H1 (cell line): Measurements from ENCODE around the gene KRT77. TPM values are rescaled to one million over a fixed set of nuclear protein-coding genes. Genes with fewer than 3 reads are reported as not detected.

Experiments used
- CTCF ChIA-PET: fragments of 300-600 bp; sonication (Branson Sonifier 250); formaldehyde crosslinking; loops from one replicate; lab custom pipeline; 2021; ENCODE audit not compliant: partially characterized antibody; lab: Charles Lee
- POLR2A ChIA-PET: fragments of 300-600 bp; sonication (Branson Sonifier 250); formaldehyde crosslinking; loops from one replicate; lab custom pipeline; 2021; ENCODE audit warnings: inconsistent platforms; ENCODE audit not compliant: partially characterized antibody; lab: Charles Lee
- DNase-seq, 2 experiments: peaks; one replicate each; pipeline versions ENCODE4 v3.0.0 to v3.0.0-alpha.2; 2010 to 2022; ENCODE audit warnings: low spot score in 2 of 2, low read depth in 1 of 2, mixed read lengths in 1 of 2
- FAIRE-seq: peaks from 2 replicates; lab custom pipeline; 2011; peaks lifted over from hg19 to GRCh38; lab: Jason Lieb, UNC
- H2AFZ ChIP-seq: 2 replicates; pipeline ENCODE4 v1.8.1; 2012; ENCODE audit warnings: low read length, inconsistent platforms
- H2AK5ac ChIP-seq: 2 replicates; pipeline ENCODE4 v1.6.1; 2013; ENCODE audit warnings: low read depth, low read length
- H2BK120ac ChIP-seq: replicated peaks from 2 replicates; pipeline ENCODE3; 2013; ENCODE audit warnings: low read depth, low read length, inconsistent platforms
- H2BK12ac ChIP-seq: 2 replicates; pipeline ENCODE4 v1.6.1; 2013; ENCODE audit warnings: low read depth, low read length
- H2BK15ac ChIP-seq: 2 replicates; pipeline ENCODE4 v1.6.1; 2013; ENCODE audit warnings: low read length
- H2BK20ac ChIP-seq: 2 replicates; pipeline ENCODE4 v1.6.1; 2013; ENCODE audit warnings: low read length
- H2BK5ac ChIP-seq: 2 replicates; pipeline ENCODE4 v1.6.1; 2013; ENCODE audit warnings: low read depth, low read length
- H3K14ac ChIP-seq: 2 replicates; pipeline ENCODE4 v1.6.1; 2013; ENCODE audit warnings: inconsistent platforms; ENCODE audit not compliant: insufficient read length
- H3K18ac ChIP-seq: 2 replicates; pipeline ENCODE4 v1.6.1; 2013; ENCODE audit warnings: low read length; ENCODE audit errors: extremely low read depth
- H3K23ac ChIP-seq: 2 replicates; pipeline ENCODE4 v1.6.1; 2013; ENCODE audit warnings: inconsistent platforms; ENCODE audit not compliant: insufficient read length
- H3K23me2 ChIP-seq: 2 replicates; pipeline ENCODE4 v1.6.1; 2013; ENCODE audit warnings: low read depth, low read length
- H3K27ac ChIP-seq: 2 replicates; pipeline ENCODE4 v1.6.1; 2011; ENCODE audit warnings: low read depth, low read length, inconsistent platforms
- H3K27me3 ChIP-seq, 4 experiments: replicated peaks in 1 of 4; 1 replicate in 1 of 4; 2 replicates in 3 of 4; pipeline versions ENCODE4 v1.6.1 to v1.8.1; 2011 to 2013; ENCODE audit warnings: low read length in 3 of 4, mild to moderate bottlenecking in 3 of 4, inconsistent platforms in 2 of 4, mixed read lengths in 2 of 4, moderate library complexity in 1 of 4; ENCODE audit not compliant: control insufficient read depth in 3 of 4, insufficient read depth in 3 of 4; ENCODE audit errors: extremely low read depth in 1 of 4
- H3K36me3 ChIP-seq, 4 experiments: 2 replicates each; pipeline versions ENCODE4 v1.6.1 to v1.8.1; 2011 to 2013; ENCODE audit warnings: mild to moderate bottlenecking in 4 of 4, low read length in 3 of 4, moderate library complexity in 2 of 4, control low read depth in 1 of 4, inconsistent platforms in 1 of 4; ENCODE audit not compliant: insufficient read depth in 4 of 4, control insufficient read depth in 2 of 4
- H3K4ac ChIP-seq: replicated peaks from 2 replicates; pipeline ENCODE3; 2013; ENCODE audit warnings: low read length, low read depth, mixed read lengths, inconsistent platforms; ENCODE audit not compliant: insufficient read length
- H3K4me1 ChIP-seq, 4 experiments: replicated peaks in 1 of 4; 1 replicate in 1 of 4; 2 replicates in 3 of 4; pipeline versions ENCODE4 v1.6.1 to v1.8.1; 2011 to 2013; ENCODE audit warnings: low read length in 3 of 4, inconsistent platforms in 2 of 4, mixed read lengths in 1 of 4; ENCODE audit not compliant: insufficient read depth in 4 of 4, control insufficient read depth in 3 of 4
- H3K4me2 ChIP-seq, 2 experiments: 2 replicates each; pipeline versions ENCODE4 v1.6.1 to v1.8.1; 2011 to 2013; ENCODE audit warnings: low read depth in 2 of 2, low read length in 2 of 2, control low read depth in 1 of 2, inconsistent platforms in 1 of 2, mild to moderate bottlenecking in 1 of 2; ENCODE audit not compliant: insufficient read depth in 1 of 2
- H3K4me3 ChIP-seq, 4 experiments: fragments of 200-600, 300-600 bp in 1 of 4; sonication (generic), shearing (Covaris generic), sonication (Bioruptor Twin) in 1 of 4; 2 replicates each; pipeline versions ENCODE4 v1.5.1 to v1.8.1; 2011 to 2016; ENCODE audit warnings: low read length in 4 of 4, low read depth in 3 of 4, control low read depth in 2 of 4, inconsistent platforms in 2 of 4, mild to moderate bottlenecking in 2 of 4, mixed read lengths in 1 of 4, moderate library complexity in 1 of 4; ENCODE audit not compliant: insufficient read depth in 2 of 4; ENCODE audit errors: extremely low read depth in 1 of 4
- H3K56ac ChIP-seq: replicated peaks from 2 replicates; pipeline ENCODE3; 2013; ENCODE audit warnings: low read depth, mild to moderate bottlenecking, mixed read lengths, low read length, inconsistent platforms; ENCODE audit not compliant: insufficient read length
- H3K79me1 ChIP-seq: 2 replicates; pipeline ENCODE4 v1.6.1; 2013; ENCODE audit warnings: low read depth, low read length, control low read depth
- H3K79me2 ChIP-seq, 2 experiments: 2 replicates each; pipeline versions ENCODE4 v1.6.1 to v1.8.1; 2012 to 2013; ENCODE audit warnings: low read length in 2 of 2, mild to moderate bottlenecking in 2 of 2, inconsistent platforms in 1 of 2; ENCODE audit not compliant: insufficient read depth in 2 of 2, control insufficient read depth in 1 of 2
- H3K9ac ChIP-seq, 4 experiments: replicated peaks in 1 of 4; 1 replicate in 1 of 4; 2 replicates in 3 of 4; pipeline versions ENCODE4 v1.6.1 to v1.8.1; 2011 to 2013; ENCODE audit warnings: low read depth in 3 of 4, low read length in 3 of 4, control low read depth in 2 of 4, mild to moderate bottlenecking in 2 of 4, moderate library complexity in 2 of 4, inconsistent platforms in 1 of 4; ENCODE audit errors: extremely low read depth in 1 of 4
- H3K9me3 ChIP-seq, 2 experiments: 2 replicates each; pipeline versions ENCODE4 v1.6.1 to v1.8.1; 2012 to 2013; ENCODE audit warnings: mild to moderate bottlenecking in 2 of 2, moderate library complexity in 2 of 2, control low read depth in 1 of 2, inconsistent platforms in 1 of 2, low read depth in 1 of 2, low read length in 1 of 2, mixed read lengths in 1 of 2; ENCODE audit not compliant: insufficient read depth in 2 of 2
- H4K20me1 ChIP-seq, 2 experiments: replicated peaks in 1 of 2; 2 replicates each; pipeline versions ENCODE3 to v1.8.1; 2011 to 2013; ENCODE audit warnings: inconsistent platforms in 2 of 2, low read length in 2 of 2, mild to moderate bottlenecking in 1 of 2; ENCODE audit not compliant: insufficient read depth in 2 of 2, control insufficient read depth in 1 of 2
- H4K5ac ChIP-seq: 2 replicates; pipeline ENCODE4 v1.6.1; 2013; ENCODE audit warnings: low read length, low read depth, mixed read lengths, inconsistent platforms; ENCODE audit not compliant: insufficient read length
- H4K8ac ChIP-seq: 2 replicates; pipeline ENCODE4 v1.8.0; 2013; ENCODE audit warnings: mild to moderate bottlenecking, moderate library complexity, low read length, inconsistent platforms; ENCODE audit not compliant: insufficient read depth; ENCODE audit errors: extremely low read depth
- H4K91ac ChIP-seq: replicated peaks from 2 replicates; pipeline ENCODE3; 2013; ENCODE audit warnings: low read length, mixed read lengths, inconsistent platforms; ENCODE audit not compliant: insufficient read length
- CREB1 ChIP-seq: IDR thresholded peaks from 2 replicates; pipeline ENCODE4 v1.6.1; 2012; ENCODE audit warnings: inconsistent platforms
- GABPA ChIP-seq: IDR thresholded peaks from 2 replicates; pipeline ENCODE4 v1.6.1; 2011; ENCODE audit warnings: mild to moderate bottlenecking, low read length, moderate library complexity, borderline replicate concordance; ENCODE audit not compliant: insufficient read depth
- KDM4A ChIP-seq: IDR thresholded peaks from one replicate; pipeline ENCODE4 v1.7.1; 2012; ENCODE audit warnings: low read depth, mild to moderate bottlenecking, moderate library complexity, low read length, inconsistent platforms; ENCODE audit not compliant: severe bottlenecking
- PHF8 ChIP-seq: fragments of 200-600 bp; sonication (generic); conservative IDR thresholded peaks from 2 replicates; pipeline ENCODE4 v1.7.1; 2012; ENCODE audit warnings: low read depth, mild to moderate bottlenecking, inconsistent platforms, low read length, moderate library complexity
- SP2 ChIP-seq: IDR thresholded peaks from 2 replicates; pipeline ENCODE4 v1.6.1; 2012; ENCODE audit warnings: mild to moderate bottlenecking, low read length, inconsistent platforms
- SP4 ChIP-seq: IDR thresholded peaks from 2 replicates; pipeline ENCODE4 v1.6.1; 2012; ENCODE audit warnings: low read length, inconsistent platforms
- TAF1 ChIP-seq: IDR thresholded peaks from 2 replicates; pipeline ENCODE4 v1.6.1; 2011; ENCODE audit warnings: mild to moderate bottlenecking, low read depth, low read length
- YY1 ChIP-seq: IDR thresholded peaks from 2 replicates; pipeline ENCODE4 v1.6.1; 2011; ENCODE audit warnings: low read depth, mild to moderate bottlenecking, low read length
- WGBS, 2 experiments: shearing (Covaris generic) in 1 of 2; methylation state at CpG; one replicate each; pipeline versions ENCODE4 v1.1.6 to v1.1.7; 2013 to 2015; ENCODE audit warnings: low lambda C conversion rate in 2 of 2, mixed read lengths in 2 of 2, inconsistent platforms in 1 of 2, low coverage in 1 of 2, missing lambda C conversion rate in 1 of 2; ENCODE audit not compliant: insufficient replicate concordance in 2 of 2, insufficient coverage in 1 of 2, insufficient read length in 1 of 2; ENCODE audit errors: extremely low coverage in 1 of 2, missing lambda C conversion rate in 1 of 2; 5-methylcytosine and 5-hydroxymethylcytosine counted together
- polyA plus RNA-seq, 7 experiments: library from polyadenylated mRNA; depleted of rRNA in 3 of 7; stranded (reverse) in 5 of 7; unstranded in 2 of 7; fragments of >200 nt in 5 of 7; fragments of 200-250 nt in 2 of 7; gene quantifications; 1 replicate in 5 of 7; 2 replicates in 1 of 7; 4 replicates in 1 of 7; pipeline versions ENCODE4 v1.2.1 to v1.2.3, GENCODE V29; 2011 to 2013; ENCODE audit warnings: missing spikeins in 2 of 7, mixed read lengths in 2 of 7
- total RNA-seq: library from RNA; stranded (reverse); fragmentation: NEBNext Ultra II Directional; extraction: Animal tissue kit (Norgen Biotek cat#: 25700); gene quantifications from 2 replicates; pipeline ENCODE4 v1.2.1, GENCODE V29; 2021
- TF ChIP-seq, protein P1 (sequence below): IDR thresholded peaks from 2 replicates; pipeline ENCODE4 v1.6.1; 2012; ENCODE audit warnings: inconsistent platforms

KRT77 gene
- total and polyA plus RNA-seq, 2 of the 8 experiments (the other 6 are each of a cell fraction or from before 2014, with no cell fraction given), result 0.02 TPM; not detected in 1

DNA sequence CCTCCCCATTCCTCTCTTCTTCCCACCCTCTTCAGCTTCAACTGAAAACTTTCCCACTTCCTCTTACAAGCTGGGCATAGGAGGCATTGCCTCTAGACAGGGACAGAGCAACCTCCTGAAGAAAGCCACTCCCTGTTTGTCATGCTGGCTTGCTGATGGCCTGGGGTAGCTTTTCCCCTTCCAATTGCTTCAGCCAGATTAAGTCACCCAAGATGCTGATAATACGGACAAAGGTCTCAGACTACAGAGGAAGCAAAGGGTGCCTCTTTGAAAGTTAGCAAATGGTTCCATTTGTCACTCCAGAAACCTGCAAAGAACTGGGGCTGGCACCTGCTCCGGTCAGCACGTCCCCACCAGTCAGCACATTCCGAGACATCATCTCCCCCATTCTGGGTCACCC is 57.3 kb downstream of the KRT77 start:
- Histone ChIP-seq H3K4me1 (no peaks in the 10 kb centered on the region), H3K4ac (no peak overlapping the region), H3K18ac (no peak overlapping the region), H2AFZ (no peak overlapping the region), H3K4me3 (no peak overlapping the region), H2BK5ac (no peak overlapping the region), H3K36me3 (no peaks in the 10 kb centered on the region), H3K23me2 (no peaks in the 10 kb centered on the region), H3K79me2 (no peaks in the 10 kb centered on the region), H2BK20ac (no peak overlapping the region)
- CTCF ChIA-PET, result interaction anchor here (0.6 to 2.1 kb wide), 6 partner anchors 11 to 273 kb away, joined by 3 to 6 read pairs (median 4); no protein-coding TSS in a partner anchor
- no peak for TF ChIP-seq SP4
- TF ChIP-seq TAF1, result no peak
- TF ChIP-seq YY1, result no peak
- TF ChIP-seq, protein P1, sequence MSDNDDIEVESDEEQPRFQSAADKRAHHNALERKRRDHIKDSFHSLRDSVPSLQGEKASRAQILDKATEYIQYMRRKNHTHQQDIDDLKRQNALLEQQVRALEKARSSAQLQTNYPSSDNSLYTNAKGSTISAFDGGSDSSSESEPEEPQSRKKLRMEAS, result no peak
- no peak for TF ChIP-seq CREB1
- no peak for TF ChIP-seq SP2
- no peak for TF ChIP-seq GABPA
- TF ChIP-seq PHF8, result no peak
- TF ChIP-seq KDM4A, result no peak
- TF ChIP-seq, all 59 proteins: peak for 0
- H4K8ac ChIP-seq, result no peak overlapping the region
- POLR2A ChIA-PET, result no interaction called here
- no peak overlapping the region for H2AK5ac ChIP-seq
- no peaks in the 10 kb centered on the region for H3K9me3 ChIP-seq
- no peak overlapping the region for H3K56ac ChIP-seq
- no peak overlapping the region for H3K14ac ChIP-seq
- no peaks in the 10 kb centered on the region for H3K79me1 ChIP-seq
- H3K27me3 ChIP-seq, result peaks cover 0 to 5% (median 0%) of the 10 kb centered on the region in 4 experiments; a peak in 1 of 7 replicates
- no peak overlapping the region for H3K4me2 ChIP-seq
- no peak overlapping the region for H4K5ac ChIP-seq
- no peak overlapping the region for H2BK15ac ChIP-seq
- no peak overlapping the region for H2BK120ac ChIP-seq
- FAIRE-seq (no peak), DNase-seq (peak in 1 of 2 experiments; percentile 13)
- no peak overlapping the region for H2BK12ac ChIP-seq
- H3K23ac ChIP-seq, result no peak overlapping the region
- 90% methylated on average over 4 of the region's 4 CpGs; no CpG with 5 or more reads in 1 of the 2 experiments for WGBS, 2 experiments
- no peak overlapping the region for H3K27ac ChIP-seq
- H4K20me1 ChIP-seq, result no peaks in the 10 kb centered on the region
- H3K9ac ChIP-seq, result no peak overlapping the region
- H4K91ac ChIP-seq, result no peak overlapping the region
